H1 (cell line): ENCODE measurements around the gene KIF27. TPM values are rescaled to one million over a fixed set of nuclear protein-coding genes. Genes with fewer than 3 reads are reported as not detected.

Source experiments
- CTCF ChIA-PET: fragments of 300-600 bp; sonication (Branson Sonifier 250); formaldehyde crosslinking; loops from one replicate; lab custom pipeline; 2021; ENCODE audit not compliant: partially characterized antibody; lab: Charles Lee
- POLR2A ChIA-PET: fragments of 300-600 bp; sonication (Branson Sonifier 250); formaldehyde crosslinking; loops from one replicate; lab custom pipeline; 2021; ENCODE audit warnings: inconsistent platforms; ENCODE audit not compliant: partially characterized antibody; lab: Charles Lee
- DNase-seq, 2 experiments: peaks; one replicate each; pipeline versions ENCODE4 v3.0.0 to v3.0.0-alpha.2; 2010 to 2022; ENCODE audit warnings: low spot score in 2 of 2, low read depth in 1 of 2, mixed read lengths in 1 of 2
- FAIRE-seq: peaks from 2 replicates; lab custom pipeline; 2011; peaks lifted over from hg19 to GRCh38; lab: Jason Lieb, UNC
- H2AFZ ChIP-seq: 2 replicates; pipeline ENCODE4 v1.8.1; 2012; ENCODE audit warnings: low read length, inconsistent platforms
- H2AK5ac ChIP-seq: 2 replicates; pipeline ENCODE4 v1.6.1; 2013; ENCODE audit warnings: low read depth, low read length
- H2BK120ac ChIP-seq: replicated peaks from 2 replicates; pipeline ENCODE3; 2013; ENCODE audit warnings: low read depth, low read length, inconsistent platforms
- H2BK12ac ChIP-seq: 2 replicates; pipeline ENCODE4 v1.6.1; 2013; ENCODE audit warnings: low read depth, low read length
- H2BK15ac ChIP-seq: 2 replicates; pipeline ENCODE4 v1.6.1; 2013; ENCODE audit warnings: low read length
- H2BK20ac ChIP-seq: 2 replicates; pipeline ENCODE4 v1.6.1; 2013; ENCODE audit warnings: low read length
- H2BK5ac ChIP-seq: 2 replicates; pipeline ENCODE4 v1.6.1; 2013; ENCODE audit warnings: low read depth, low read length
- H3K14ac ChIP-seq: 2 replicates; pipeline ENCODE4 v1.6.1; 2013; ENCODE audit warnings: inconsistent platforms; ENCODE audit not compliant: insufficient read length
- H3K18ac ChIP-seq: 2 replicates; pipeline ENCODE4 v1.6.1; 2013; ENCODE audit warnings: low read length; ENCODE audit errors: extremely low read depth
- H3K23ac ChIP-seq: 2 replicates; pipeline ENCODE4 v1.6.1; 2013; ENCODE audit warnings: inconsistent platforms; ENCODE audit not compliant: insufficient read length
- H3K23me2 ChIP-seq: 2 replicates; pipeline ENCODE4 v1.6.1; 2013; ENCODE audit warnings: low read depth, low read length
- H3K27ac ChIP-seq: 2 replicates; pipeline ENCODE4 v1.6.1; 2011; ENCODE audit warnings: low read depth, low read length, inconsistent platforms
- H3K27me3 ChIP-seq, 4 experiments: replicated peaks in 1 of 4; 1 replicate in 1 of 4; 2 replicates in 3 of 4; pipeline versions ENCODE4 v1.6.1 to v1.8.1; 2011 to 2013; ENCODE audit warnings: low read length in 3 of 4, mild to moderate bottlenecking in 3 of 4, inconsistent platforms in 2 of 4, mixed read lengths in 2 of 4, moderate library complexity in 1 of 4; ENCODE audit not compliant: control insufficient read depth in 3 of 4, insufficient read depth in 3 of 4; ENCODE audit errors: extremely low read depth in 1 of 4
- H3K36me3 ChIP-seq, 4 experiments: 2 replicates each; pipeline versions ENCODE4 v1.6.1 to v1.8.1; 2011 to 2013; ENCODE audit warnings: mild to moderate bottlenecking in 4 of 4, low read length in 3 of 4, moderate library complexity in 2 of 4, control low read depth in 1 of 4, inconsistent platforms in 1 of 4; ENCODE audit not compliant: insufficient read depth in 4 of 4, control insufficient read depth in 2 of 4
- H3K4ac ChIP-seq: replicated peaks from 2 replicates; pipeline ENCODE3; 2013; ENCODE audit warnings: low read length, low read depth, mixed read lengths, inconsistent platforms; ENCODE audit not compliant: insufficient read length
- H3K4me1 ChIP-seq, 4 experiments: replicated peaks in 1 of 4; 1 replicate in 1 of 4; 2 replicates in 3 of 4; pipeline versions ENCODE4 v1.6.1 to v1.8.1; 2011 to 2013; ENCODE audit warnings: low read length in 3 of 4, inconsistent platforms in 2 of 4, mixed read lengths in 1 of 4; ENCODE audit not compliant: insufficient read depth in 4 of 4, control insufficient read depth in 3 of 4
- H3K4me2 ChIP-seq, 2 experiments: 2 replicates each; pipeline versions ENCODE4 v1.6.1 to v1.8.1; 2011 to 2013; ENCODE audit warnings: low read depth in 2 of 2, low read length in 2 of 2, control low read depth in 1 of 2, inconsistent platforms in 1 of 2, mild to moderate bottlenecking in 1 of 2; ENCODE audit not compliant: insufficient read depth in 1 of 2
- H3K4me3 ChIP-seq, 4 experiments: fragments of 200-600, 300-600 bp in 1 of 4; sonication (generic), shearing (Covaris generic), sonication (Bioruptor Twin) in 1 of 4; 2 replicates each; pipeline versions ENCODE4 v1.5.1 to v1.8.1; 2011 to 2016; ENCODE audit warnings: low read length in 4 of 4, low read depth in 3 of 4, control low read depth in 2 of 4, inconsistent platforms in 2 of 4, mild to moderate bottlenecking in 2 of 4, mixed read lengths in 1 of 4, moderate library complexity in 1 of 4; ENCODE audit not compliant: insufficient read depth in 2 of 4; ENCODE audit errors: extremely low read depth in 1 of 4
- H3K56ac ChIP-seq: replicated peaks from 2 replicates; pipeline ENCODE3; 2013; ENCODE audit warnings: low read depth, mild to moderate bottlenecking, mixed read lengths, low read length, inconsistent platforms; ENCODE audit not compliant: insufficient read length
- H3K79me1 ChIP-seq: 2 replicates; pipeline ENCODE4 v1.6.1; 2013; ENCODE audit warnings: low read depth, low read length, control low read depth
- H3K79me2 ChIP-seq, 2 experiments: 2 replicates each; pipeline versions ENCODE4 v1.6.1 to v1.8.1; 2012 to 2013; ENCODE audit warnings: low read length in 2 of 2, mild to moderate bottlenecking in 2 of 2, inconsistent platforms in 1 of 2; ENCODE audit not compliant: insufficient read depth in 2 of 2, control insufficient read depth in 1 of 2
- H3K9ac ChIP-seq, 4 experiments: replicated peaks in 1 of 4; 1 replicate in 1 of 4; 2 replicates in 3 of 4; pipeline versions ENCODE4 v1.6.1 to v1.8.1; 2011 to 2013; ENCODE audit warnings: low read depth in 3 of 4, low read length in 3 of 4, control low read depth in 2 of 4, mild to moderate bottlenecking in 2 of 4, moderate library complexity in 2 of 4, inconsistent platforms in 1 of 4; ENCODE audit errors: extremely low read depth in 1 of 4
- H3K9me3 ChIP-seq, 2 experiments: 2 replicates each; pipeline versions ENCODE4 v1.6.1 to v1.8.1; 2012 to 2013; ENCODE audit warnings: mild to moderate bottlenecking in 2 of 2, moderate library complexity in 2 of 2, control low read depth in 1 of 2, inconsistent platforms in 1 of 2, low read depth in 1 of 2, low read length in 1 of 2, mixed read lengths in 1 of 2; ENCODE audit not compliant: insufficient read depth in 2 of 2
- H4K20me1 ChIP-seq, 2 experiments: replicated peaks in 1 of 2; 2 replicates each; pipeline versions ENCODE3 to v1.8.1; 2011 to 2013; ENCODE audit warnings: inconsistent platforms in 2 of 2, low read length in 2 of 2, mild to moderate bottlenecking in 1 of 2; ENCODE audit not compliant: insufficient read depth in 2 of 2, control insufficient read depth in 1 of 2
- H4K5ac ChIP-seq: 2 replicates; pipeline ENCODE4 v1.6.1; 2013; ENCODE audit warnings: low read length, low read depth, mixed read lengths, inconsistent platforms; ENCODE audit not compliant: insufficient read length
- H4K8ac ChIP-seq: 2 replicates; pipeline ENCODE4 v1.8.0; 2013; ENCODE audit warnings: mild to moderate bottlenecking, moderate library complexity, low read length, inconsistent platforms; ENCODE audit not compliant: insufficient read depth; ENCODE audit errors: extremely low read depth
- H4K91ac ChIP-seq: replicated peaks from 2 replicates; pipeline ENCODE3; 2013; ENCODE audit warnings: low read length, mixed read lengths, inconsistent platforms; ENCODE audit not compliant: insufficient read length
- WGBS, 2 experiments: shearing (Covaris generic) in 1 of 2; methylation state at CpG; one replicate each; pipeline versions ENCODE4 v1.1.6 to v1.1.7; 2013 to 2015; ENCODE audit warnings: low lambda C conversion rate in 2 of 2, mixed read lengths in 2 of 2, inconsistent platforms in 1 of 2, low coverage in 1 of 2, missing lambda C conversion rate in 1 of 2; ENCODE audit not compliant: insufficient replicate concordance in 2 of 2, insufficient coverage in 1 of 2, insufficient read length in 1 of 2; ENCODE audit errors: extremely low coverage in 1 of 2, missing lambda C conversion rate in 1 of 2; 5-methylcytosine and 5-hydroxymethylcytosine counted together
- polyA plus RNA-seq, 7 experiments: library from polyadenylated mRNA; depleted of rRNA in 3 of 7; stranded (reverse) in 5 of 7; unstranded in 2 of 7; fragments of >200 nt in 5 of 7; fragments of 200-250 nt in 2 of 7; gene quantifications; 1 replicate in 5 of 7; 2 replicates in 1 of 7; 4 replicates in 1 of 7; pipeline versions ENCODE4 v1.2.1 to v1.2.3, GENCODE V29; 2011 to 2013; ENCODE audit warnings: missing spikeins in 2 of 7, mixed read lengths in 2 of 7
- total RNA-seq: library from RNA; stranded (reverse); fragmentation: NEBNext Ultra II Directional; extraction: Animal tissue kit (Norgen Biotek cat#: 25700); gene quantifications from 2 replicates; pipeline ENCODE4 v1.2.1, GENCODE V29; 2021

The KIF27 gene
- total and polyA plus RNA-seq, 2 of the 8 experiments (the other 6 are each of a cell fraction or from before 2014, with no cell fraction given), result 0.47 to 7.0 TPM

GRCh38 chr9:83794051-83794450 lies 127.2 kb downstream of the KIF27 start:
- Histone ChIP-seq H2BK12ac (no peak overlapping the region), H3K4me2 (no peak overlapping the region), H3K23me2 (no peaks in the 10 kb centered on the region), H3K4me1 (no peaks in the 10 kb centered on the region), H4K91ac (no peak overlapping the region), H3K27ac (no peak overlapping the region), H3K4me3 (no peak overlapping the region), H3K18ac (no peak overlapping the region), H2BK20ac (no peak overlapping the region), H4K5ac (no peak overlapping the region), H3K9ac (no peak overlapping the region), H2AFZ (no peak overlapping the region), H2BK120ac (no peak overlapping the region), H3K56ac (no peak overlapping the region), H4K8ac (no peak overlapping the region), H3K27me3 (no peaks in the 10 kb centered on the region), H3K79me1 (no peaks in the 10 kb centered on the region), H3K14ac (no peak overlapping the region), H4K20me1 (no peaks in the 10 kb centered on the region), H3K36me3 (peaks cover 0 to 2% (median 0%) of the 10 kb centered on the region in 4 experiments; a peak in 2 of 8 replicates), H2BK5ac (no peak overlapping the region), H3K23ac (no peak overlapping the region), H2BK15ac (no peak overlapping the region), H2AK5ac (no peak overlapping the region), H3K79me2 (no peaks in the 10 kb centered on the region), H3K9me3 (no peaks in the 10 kb centered on the region), H3K4ac (no peak overlapping the region)
- POLR2A ChIA-PET, result no interaction called here
- FAIRE-seq, result no peak
- DNase-seq, result no peak
- CTCF ChIA-PET, result interaction anchor here (0.6 kb wide), 1 partner anchor 12 kb away, joined by 3 read pairs; no protein-coding TSS in a partner anchor
- 78% methylated on average over 2 of the region's 2 CpGs; no CpG with 5 or more reads in 1 of the 2 experiments for WGBS, 2 experiments
